NCI-H82 (cell line): ENCODE results near the gene PANK2.
A peak's percentile ranks its signal among the peaks of the same experiment; 100 is the strongest.
"Not testable (repeated sequence)": the region's sequence is repeated elsewhere in the genome, so short reads cannot be mapped to it uniquely, and the experiment has no call there.

ENCODE experiments used
- DNase-seq: peaks from one replicate; lab custom pipeline; 2025; lab: John Stamatoyannopoulos, UW

The PANK2 gene

GRCh38 chr20:3888622-3889488, at the start of gene PANK2:
Gene PANK2, plus strand, starts transcription at chr20:3889387.
- peak; percentile 100 for DNase-seq

GRCh38 chr20:3840201-3840600, 49.0 kb upstream of the PANK2 start:
- not testable (repeated sequence) for DNase-seq

GRCh38 chr20:3842348-3842930, 46.7 kb upstream of the PANK2 start:
- no peak for DNase-seq

GRCh38 chr20:3843490-3843889, 45.7 kb upstream of the PANK2 start:
- DNase-seq: peak; percentile 15

- not testable (repeated sequence) for DNase-seq
Measured at GRCh38 chr20:3843990-3844619, 45.1 kb upstream of the PANK2 start.

GRCh38 chr20:3846378-3846739, 42.8 kb upstream of the PANK2 start:
- no peak for DNase-seq

- peak; percentile 93 for DNase-seq
Measured at GRCh38 chr20:3846740-3847428, 42.3 kb upstream of the PANK2 start, which contains the start of gene MAVS. Gene MAVS, plus strand, starts transcription at chr20:3846834. Its CDS starts 7,791 bp downstream, at chr20:3854625.

GRCh38 chr20:3847429-3847940, 41.7 kb upstream of the PANK2 start:
- no peak for DNase-seq

GRCh38 chr20:3848565-3848964, 40.6 kb upstream of the PANK2 start:
- no peak for DNase-seq

- DNase-seq: no peak
Measured at GRCh38 chr20:3854462-3854871, 34.7 kb upstream of the PANK2 start.

GRCh38 chr20:3857405-3857804, 31.8 kb upstream of the PANK2 start:
- DNase-seq: no peak

- DNase-seq: no peak
Measured at GRCh38 chr20:3858689-3859088, 30.5 kb upstream of the PANK2 start.

- DNase-seq: no peak
Measured at GRCh38 chr20:3861191-3861590, 28.0 kb upstream of the PANK2 start.

GRCh38 chr20:3862333-3862732, 26.9 kb upstream of the PANK2 start:
- no peak for DNase-seq

GRCh38 chr20:3863317-3863716, 25.9 kb upstream of the PANK2 start:
- no peak for DNase-seq

- no peak for DNase-seq
Measured at GRCh38 chr20:3864518-3864917, 24.7 kb upstream of the PANK2 start.

- DNase-seq: no peak
Measured at GRCh38 chr20:3865152-3865886, 23.9 kb upstream of the PANK2 start.

GRCh38 chr20:3865887-3866407, 23.2 kb upstream of the PANK2 start:
- no peak for DNase-seq

GRCh38 chr20:3866464-3866863, 22.7 kb upstream of the PANK2 start:
- DNase-seq: no peak

- no peak for DNase-seq
Measured at GRCh38 chr20:3867802-3868201, 21.4 kb upstream of the PANK2 start.
